SU-DHL-6 (cell line): ENCODE measurements around the gene DAAM1.

Experiments
- H2AFZ ChIP-seq: fragments of 200-600 bp; sonication (generic); 2 replicates; pipeline ENCODE4 v1.6.1; 2014; ENCODE audit warnings: low read depth, mild to moderate bottlenecking, moderate library complexity, mixed read lengths, antibody characterized with exemption, low read length; ENCODE audit not compliant: severe bottlenecking
- H3F3A ChIP-seq: fragments of 200-600 bp; shearing (Covaris generic); 2 replicates; pipeline ENCODE4 v1.6.0; 2016; ENCODE audit warnings: antibody characterized with exemption, mild to moderate bottlenecking; ENCODE audit not compliant: insufficient read depth
- H3K27ac ChIP-seq: fragments of 200-600 bp; sonication (generic); 2 replicates; pipeline ENCODE4 v1.5.1; 2016; ENCODE audit warnings: low read depth, mild to moderate bottlenecking, low read length, moderate library complexity, mixed read lengths
- H3K27me3 ChIP-seq: fragments of 200-600 bp; sonication (generic), shearing (Covaris generic); 2 replicates; pipeline ENCODE4 v1.6.0; 2014; ENCODE audit warnings: mild to moderate bottlenecking, low read length
- H3K36me3 ChIP-seq: fragments of 200-600 bp; sonication (generic); 2 replicates; pipeline ENCODE4 v1.6.1; 2014; ENCODE audit warnings: mild to moderate bottlenecking, low read length, mixed read lengths
- H3K4me2 ChIP-seq: fragments of 300-600, 200-600 bp; shearing (Covaris generic), sonication (generic); 2 replicates; pipeline ENCODE4 v1.6.0; 2014; ENCODE audit warnings: low read length, low read depth, mild to moderate bottlenecking; ENCODE audit not compliant: poor library complexity, severe bottlenecking
- H3K4me3 ChIP-seq: fragments of 200-600 bp; sonication (generic); 2 replicates; pipeline ENCODE4 v1.5.1; 2014; ENCODE audit warnings: antibody characterized with exemption, low read length, mild to moderate bottlenecking, mixed read lengths; ENCODE audit not compliant: insufficient read depth, poor library complexity, severe bottlenecking
- H3K79me2 ChIP-seq: fragments of 200-600 bp; sonication (generic); 2 replicates; pipeline ENCODE4 v1.6.1; 2014; ENCODE audit warnings: mild to moderate bottlenecking, low read length, moderate library complexity; ENCODE audit not compliant: insufficient read depth
- H3K9ac ChIP-seq: fragments of 200-600 bp; sonication (generic); 2 replicates; pipeline ENCODE4 v1.7.0; 2014; ENCODE audit warnings: mild to moderate bottlenecking, low read length
- H3K9me2 ChIP-seq: fragments of 200-600 bp; sonication (generic); replicated peaks from 2 replicates; pipeline ENCODE4 v1.6.1; 2014; ENCODE audit warnings: low read length; ENCODE audit not compliant: insufficient read depth
- H3K9me3 ChIP-seq: fragments of 200-600 bp; sonication (generic); 2 replicates; pipeline ENCODE4 v1.6.1; 2014; ENCODE audit warnings: low read length, mixed read lengths; ENCODE audit not compliant: insufficient read depth
- H4K20me1 ChIP-seq: fragments of 200-600 bp; sonication (generic); 2 replicates; pipeline ENCODE4 v1.6.1; 2014; ENCODE audit warnings: low read depth, mild to moderate bottlenecking, antibody characterized with exemption, low read length, moderate library complexity, mixed read lengths
- CTCF ChIP-seq: fragments of 200-600 bp; sonication (generic); IDR thresholded peaks from one replicate; pipeline ENCODE4 v1.5.1; 2017; ENCODE audit warnings: antibody characterized with exemption, mild to moderate bottlenecking, low read length, moderate library complexity; ENCODE audit not compliant: insufficient read depth, poor library complexity, severe bottlenecking
- EZH2phosphoT487 ChIP-seq: fragments of 200-600 bp; sonication (generic), shearing (Covaris generic); conservative IDR thresholded peaks from 2 replicates; pipeline ENCODE4 v1.6.1; 2018; ENCODE audit warnings: mild to moderate bottlenecking, antibody characterized with exemption, low read length, moderate library complexity, mixed read lengths

DAAM1 gene

GRCh38 chr14:59352961-59353360 is 164.5 kb downstream of the DAAM1 start:
- peaks cover 3% of the 10 kb centered on the region; the same call in 1 of the 2 replicates for H3K79me2 ChIP-seq
- H3K27ac ChIP-seq, result peak overlapping the region; percentile 97; the same call in 1 of the 2 replicates
- no peaks in the 10 kb centered on the region for H4K20me1 ChIP-seq
- TF ChIP-seq EZH2phosphoT487 (no peak), CTCF (no peak)
- no peaks in the 10 kb centered on the region for H3K27me3 ChIP-seq
- H3K4me3 ChIP-seq, result no peak overlapping the region
- no peaks in the 10 kb centered on the region for H3K9me2 ChIP-seq
- H3F3A ChIP-seq, result peaks cover 58% of the 10 kb centered on the region
- no peaks in the 10 kb centered on the region for H3K9me3 ChIP-seq
- H3K36me3 ChIP-seq, result peaks cover 6% of the 10 kb centered on the region
- no peak overlapping the region for H3K4me2 ChIP-seq
- no peak overlapping the region for H3K9ac ChIP-seq
- H2AFZ ChIP-seq, result no peak overlapping the region

GRCh38 chr14:59354666-59355065 is 166.2 kb downstream of the DAAM1 start:
- no peaks in the 10 kb centered on the region for H4K20me1 ChIP-seq
- no peaks in the 10 kb centered on the region for H3K27me3 ChIP-seq
- H3K79me2 ChIP-seq, result peaks cover 7% of the 10 kb centered on the region; the same call in 1 of the 2 replicates
- no peaks in the 10 kb centered on the region for H3K9me2 ChIP-seq
- H3K4me3 ChIP-seq, result no peak overlapping the region
- peak overlapping the region; percentile 13 for H2AFZ ChIP-seq
- H3F3A ChIP-seq, result peaks cover 75% of the 10 kb centered on the region
- peaks cover 6% of the 10 kb centered on the region for H3K36me3 ChIP-seq
- no peak for TF ChIP-seq EZH2phosphoT487
- no peak for TF ChIP-seq CTCF
- peak overlapping the region; percentile 43 for H3K9ac ChIP-seq
- peak overlapping the region; percentile 97 for H3K27ac ChIP-seq
- H3K4me2 ChIP-seq, result peak overlapping the region; percentile 98
- no peaks in the 10 kb centered on the region for H3K9me3 ChIP-seq

- Histone ChIP-seq H3K9ac (peak overlapping the region; percentile 43), H2AFZ (peak overlapping the region; percentile 13), H3K9me3 (no peaks in the 10 kb centered on the region), H4K20me1 (no peaks in the 10 kb centered on the region), H3K27ac (peak overlapping the region; percentile 97), H3K9me2 (no peaks in the 10 kb centered on the region), H3F3A (peaks cover 79% of the 10 kb centered on the region), H3K36me3 (peaks cover 6% of the 10 kb centered on the region), H3K4me3 (peak overlapping the region; percentile 19), H3K27me3 (no peaks in the 10 kb centered on the region), H3K79me2 (peaks cover 7% of the 10 kb centered on the region; the same call in 1 of the 2 replicates), H3K4me2 (peak overlapping the region; percentile 98)
- peak; percentile 23 for TF ChIP-seq CTCF
- TF ChIP-seq EZH2phosphoT487, result no peak
Observed at GRCh38 chr14:59355091-59355490, 166.6 kb downstream of the DAAM1 start.
